HG02840 (cell line): ENCODE measurements around the gene KANSL1.

Experiments used
- ATAC-seq: cut with Tn5 transposase; IDR thresholded peaks from one replicate; pipeline ENCODE4 v1.9.1; 2021; ENCODE audit warnings: mild to moderate bottlenecking, moderate library complexity, moderate number of reproducible peaks; ENCODE audit not compliant: unreplicated experiment, low FRiP score

KANSL1 gene

GRCh38 chr17:45992175-45992574, 201.1 kb downstream of the KANSL1 start:
- no peak for ATAC-seq

- no peak for ATAC-seq
Measured at GRCh38 chr17:45991341-45991740, 201.9 kb downstream of the KANSL1 start.

- ATAC-seq: no peak
Measured at GRCh38 chr17:45990886-45991285, 202.3 kb downstream of the KANSL1 start.

GRCh38 chr17:45989759-45990158, 203.5 kb downstream of the KANSL1 start:
- no peak for ATAC-seq

- no peak for ATAC-seq
Measured at GRCh38 chr17:45987706-45988105, 205.5 kb downstream of the KANSL1 start.

GRCh38 chr17:45986056-45986455, 207.2 kb downstream of the KANSL1 start:
- ATAC-seq: no peak

- ATAC-seq: no peak
Measured at GRCh38 chr17:45985447-45985846, 207.8 kb downstream of the KANSL1 start.

GRCh38 chr17:45984368-45984767, 208.9 kb downstream of the KANSL1 start:
- no peak for ATAC-seq

- no peak for ATAC-seq
Measured at GRCh38 chr17:45983614-45984310, 209.5 kb downstream of the KANSL1 start.

GRCh38 chr17:45982791-45983613, 210.2 kb downstream of the KANSL1 start:
- no peak for ATAC-seq

GRCh38 chr17:45981306-45981705, 211.9 kb downstream of the KANSL1 start:
- ATAC-seq: no peak

- ATAC-seq: no peak
Measured at GRCh38 chr17:45980855-45981254, 212.4 kb downstream of the KANSL1 start.
